ENCODE data around the gene EIF4EBP3.
A peak's percentile ranks its signal among the peaks of the same experiment; 100 is the strongest.
"Not testable (repeated sequence)": the region's sequence is repeated elsewhere in the genome, so short reads cannot be mapped to it uniquely, and the experiment has no call there.

Gene EIF4EBP3

GRCh38 chr5:140574165-140574564, 26.7 kb downstream of the EIF4EBP3 start:
- DNase-seq (ENCODE audit: low read depth): no peak
- no peak for TF ChIP-seq CTCF (conservative IDR thresholded peaks at IDR 0.05; ENCODE audit: low read depth, low read length)
- no peak overlapping the region for H3K4me3 ChIP-seq (ENCODE audit: low read length)

GRCh38 chr5:140575309-140575708, 27.8 kb downstream of the EIF4EBP3 start:
- peak; percentile 51 for TF ChIP-seq CTCF (conservative IDR thresholded peaks at IDR 0.05; ENCODE audit: low read depth, low read length)
- H3K4me3 ChIP-seq (ENCODE audit: low read length): no peak overlapping the region
- DNase-seq (ENCODE audit: low read depth): no peak

GRCh38 chr5:140576776-140577201, 29.3 kb downstream of the EIF4EBP3 start:
- no peak for DNase-seq (ENCODE audit: low read depth)
- no peak for TF ChIP-seq CTCF (conservative IDR thresholded peaks at IDR 0.05; ENCODE audit: low read depth, low read length)
- no peak overlapping the region for H3K4me3 ChIP-seq (ENCODE audit: low read length)

GRCh38 chr5:140579188-140579747, 31.8 kb downstream of the EIF4EBP3 start:
- DNase-seq (ENCODE audit: low read depth); H3K4me3 ChIP-seq (ENCODE audit: low read length): not testable (repeated sequence)

- no peak for TF ChIP-seq CTCF (conservative IDR thresholded peaks at IDR 0.05; ENCODE audit: low read depth, low read length)
- no peak for DNase-seq (ENCODE audit: low read depth)
- H3K4me3 ChIP-seq (ENCODE audit: low read length): no peak overlapping the region
Measured at GRCh38 chr5:140587495-140587894, 40.0 kb downstream of the EIF4EBP3 start.

- no peak overlapping the region for H3K4me3 ChIP-seq (ENCODE audit: low read length)
- DNase-seq (ENCODE audit: low read depth): no peak
- TF ChIP-seq CTCF (conservative IDR thresholded peaks at IDR 0.05; ENCODE audit: low read depth, low read length): no peak
Measured at GRCh38 chr5:140588311-140589070, 41.0 kb downstream of the EIF4EBP3 start.

- DNase-seq (ENCODE audit: low read depth): no peak
- no peak overlapping the region for H3K4me3 ChIP-seq (ENCODE audit: low read length)
- no peak for TF ChIP-seq CTCF (conservative IDR thresholded peaks at IDR 0.05; ENCODE audit: low read depth, low read length)
Measured at GRCh38 chr5:140590861-140591260, 43.4 kb downstream of the EIF4EBP3 start.

Measured in retinal pigment epithelial cell (primary cell).